HuH-7 (cell line): ENCODE data around the gene FAM240B.

Experiments used
- DNase-seq: peaks from one replicate; pipeline ENCODE4 v3.0.0; 2011; ENCODE audit warnings: low spot score

The FAM240B gene

DNA sequence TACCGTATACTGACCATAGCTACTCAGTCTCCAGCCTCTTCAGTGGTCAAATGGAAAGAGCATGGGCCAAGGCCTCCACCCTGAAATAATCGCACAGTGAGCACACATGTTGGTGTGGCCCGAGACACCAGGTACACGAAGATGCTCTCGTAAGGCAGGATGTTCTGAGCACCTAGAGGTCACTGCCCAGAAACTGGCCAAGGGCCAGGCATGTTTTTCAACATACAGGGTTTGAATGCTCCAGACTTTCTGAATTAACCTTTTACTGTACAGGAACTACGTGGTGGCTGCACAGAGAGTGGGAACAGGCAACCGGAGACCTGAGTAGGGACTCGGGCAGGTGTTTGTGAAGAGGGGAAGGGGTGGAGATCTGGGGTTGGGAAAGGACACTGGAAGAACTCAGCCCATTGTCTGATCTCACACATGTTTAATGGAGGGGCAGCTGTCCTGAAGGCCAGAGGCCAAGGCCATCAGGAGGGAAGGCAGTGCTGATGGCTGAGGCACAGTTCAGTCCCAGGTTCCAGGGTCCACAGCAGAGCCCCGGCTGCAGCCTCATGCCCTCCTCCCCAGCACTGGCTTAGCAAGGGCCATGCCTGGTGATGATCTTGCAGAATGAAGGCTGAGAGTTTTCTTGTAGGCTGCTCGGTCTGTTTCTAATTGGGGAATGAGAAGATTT, 51.0 kb downstream of the FAM240B start:
- DNase-seq: no peak

DNA sequence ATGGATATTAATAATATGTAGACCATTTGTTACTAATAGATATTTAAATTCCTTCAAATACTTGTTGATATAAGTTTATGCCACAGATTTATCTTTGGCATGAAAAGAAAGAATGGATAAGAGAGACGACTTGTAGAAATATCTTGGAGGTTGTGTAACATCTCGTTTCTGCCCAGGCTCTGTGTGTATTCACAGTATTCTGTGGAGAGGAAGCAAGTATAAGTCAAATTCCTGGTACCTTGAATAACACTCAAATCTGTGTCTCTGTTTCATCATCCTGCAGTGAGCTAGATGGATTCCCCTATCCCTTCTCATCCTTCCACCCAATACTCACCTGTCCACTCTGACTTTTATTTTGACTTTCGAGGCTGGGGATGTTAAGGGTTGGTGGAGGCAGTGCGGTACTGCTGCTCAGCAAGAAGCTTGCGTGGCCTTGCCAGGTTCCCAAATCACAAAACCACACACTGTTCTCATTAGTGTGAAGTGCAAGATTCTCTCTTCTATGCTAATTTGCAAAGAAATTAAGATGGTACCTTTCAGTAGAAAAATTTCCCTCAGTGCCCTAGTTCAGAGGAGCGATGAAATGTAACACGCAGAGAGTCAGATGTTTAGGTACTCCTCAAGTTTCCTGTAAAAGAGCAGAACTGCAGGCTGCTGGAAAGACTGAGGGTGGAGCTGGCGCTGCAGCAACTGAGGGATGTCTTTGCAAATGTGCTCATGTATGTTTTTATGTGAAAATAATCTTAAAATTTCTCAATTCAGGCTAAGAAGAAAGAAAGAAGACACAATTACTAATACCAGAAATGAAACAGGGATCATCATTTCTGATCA, 57.0 kb downstream of the FAM240B start:
- DNase-seq: no peak

DNA sequence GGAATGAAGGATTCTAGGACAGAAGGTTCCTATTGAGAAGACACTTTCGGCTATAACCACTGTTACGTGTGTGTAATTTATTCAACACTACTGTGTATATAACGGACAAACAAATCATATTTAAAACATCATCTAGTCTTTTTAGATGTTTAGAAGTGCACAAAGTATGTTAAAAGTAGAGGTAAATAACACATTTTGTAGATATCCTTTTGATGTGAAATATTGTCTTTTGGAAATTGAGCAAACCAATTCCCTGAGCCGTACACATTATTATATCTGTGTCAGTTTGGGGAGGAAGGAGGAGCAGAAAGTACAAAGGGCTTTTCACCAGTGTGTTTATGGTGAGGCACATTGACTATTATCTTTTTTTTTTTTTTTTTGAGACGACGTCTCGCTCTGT, 60.4 kb downstream of the FAM240B start:
- DNase-seq: no peak

DNA sequence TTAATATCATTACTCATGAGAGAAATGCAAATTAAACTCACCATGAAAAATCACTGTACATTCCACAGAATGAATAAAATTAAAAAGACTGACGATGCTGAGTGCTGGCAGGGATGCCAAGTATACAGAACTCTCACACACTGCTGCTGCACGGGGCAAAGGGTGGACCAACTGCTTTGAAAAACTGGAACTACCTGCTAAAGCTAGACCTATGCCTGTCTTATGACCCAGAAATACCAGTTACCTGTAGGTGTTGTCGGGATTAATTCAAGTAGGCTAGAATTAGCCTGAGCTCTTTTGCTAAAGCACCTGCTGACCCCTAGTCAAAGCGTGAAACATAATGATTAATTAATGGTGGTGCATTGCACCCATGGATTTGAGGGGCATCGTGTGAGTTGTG, 63.0 kb downstream of the FAM240B start:
- no peak for DNase-seq

DNA sequence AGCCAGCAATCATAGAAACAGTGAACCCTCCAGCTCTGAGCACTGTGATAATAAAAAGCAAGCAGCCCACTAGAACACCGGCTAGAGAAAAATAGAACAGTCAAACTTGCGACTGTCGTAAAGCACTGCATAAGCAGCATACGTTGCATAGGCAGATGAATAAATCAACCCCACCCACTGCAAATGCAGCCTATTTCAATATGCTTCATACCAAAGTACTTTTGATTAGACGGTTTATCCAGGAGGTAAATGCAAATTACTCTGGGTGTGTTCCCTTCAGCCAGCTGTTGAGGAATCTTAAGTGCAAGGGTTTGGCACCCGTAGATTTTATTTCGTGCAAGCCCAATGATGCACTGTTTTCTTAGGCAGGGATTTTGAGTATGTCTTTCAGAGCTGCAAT, 67.4 kb downstream of the FAM240B start:
- no peak for DNase-seq

DNA sequence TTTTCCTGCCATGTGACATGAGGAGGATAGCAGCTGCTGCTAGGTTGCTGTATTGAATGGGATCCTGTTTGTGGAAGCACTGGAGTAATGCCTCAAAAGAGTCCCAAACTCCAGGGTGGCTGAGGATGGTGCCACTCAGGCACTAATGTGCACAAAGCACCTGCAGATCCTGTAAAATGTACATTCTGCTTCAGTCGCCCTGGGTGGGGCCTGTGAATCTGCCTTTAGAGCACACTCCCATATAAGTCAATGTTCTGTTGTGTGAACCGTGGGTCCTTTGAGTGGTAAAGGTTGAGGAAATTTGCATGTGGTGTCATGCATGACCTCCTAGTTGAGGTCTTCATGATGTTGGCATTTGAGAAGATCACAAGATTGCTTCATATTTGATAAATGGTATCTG, 67.9 kb downstream of the FAM240B start:
- DNase-seq: no peak

DNA sequence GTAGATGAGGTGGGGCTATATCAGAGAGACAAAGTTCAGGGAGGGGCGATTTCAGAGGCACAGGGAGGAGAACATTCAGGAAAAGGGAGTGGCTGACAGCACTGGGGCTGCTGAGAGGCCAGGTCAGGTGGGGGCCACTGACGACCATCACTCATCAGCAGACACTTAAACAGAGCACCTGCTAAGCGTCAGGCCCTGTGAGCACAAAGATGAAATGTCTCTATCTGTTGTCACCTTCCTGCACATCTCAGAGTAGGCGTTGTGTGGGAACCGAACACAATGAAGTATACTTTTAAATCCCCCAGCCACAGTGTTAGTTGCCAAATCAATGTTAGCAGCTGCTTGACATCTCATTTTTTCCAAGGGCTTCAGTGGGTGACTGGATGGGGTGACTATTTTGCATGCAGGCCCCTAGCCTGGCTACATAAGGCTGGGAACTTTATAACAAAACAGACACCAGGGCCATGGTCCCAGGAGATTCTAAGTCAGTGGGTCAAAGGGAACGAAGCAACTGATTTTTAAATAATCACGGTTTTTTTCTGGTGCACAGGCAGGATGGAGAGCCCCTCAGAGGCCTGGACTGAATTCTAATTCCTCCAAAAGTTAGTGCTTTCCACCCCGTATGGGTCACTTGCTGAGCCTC, 68.4 kb downstream of the FAM240B start:
- DNase-seq: no peak

DNA sequence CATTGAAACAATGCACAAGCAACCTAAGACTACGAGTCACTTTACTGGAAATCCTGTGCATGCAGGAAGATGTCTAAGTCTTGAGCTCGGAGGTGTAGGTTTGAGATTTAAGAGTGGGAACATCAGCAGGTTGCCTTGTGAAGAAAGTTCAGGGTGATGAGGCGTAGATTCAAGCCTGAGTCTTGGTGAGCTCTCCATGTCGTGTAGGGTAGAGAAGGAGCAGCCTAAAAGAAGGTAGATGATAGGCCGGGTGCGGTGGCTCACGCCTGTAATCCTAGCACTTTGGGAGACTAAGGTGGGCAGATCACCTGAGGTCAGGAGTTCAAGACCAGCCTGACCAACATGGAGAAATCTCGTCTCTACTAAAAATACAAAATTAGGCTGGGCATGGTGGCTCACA, 69.4 kb downstream of the FAM240B start:
- DNase-seq: no peak

DNA sequence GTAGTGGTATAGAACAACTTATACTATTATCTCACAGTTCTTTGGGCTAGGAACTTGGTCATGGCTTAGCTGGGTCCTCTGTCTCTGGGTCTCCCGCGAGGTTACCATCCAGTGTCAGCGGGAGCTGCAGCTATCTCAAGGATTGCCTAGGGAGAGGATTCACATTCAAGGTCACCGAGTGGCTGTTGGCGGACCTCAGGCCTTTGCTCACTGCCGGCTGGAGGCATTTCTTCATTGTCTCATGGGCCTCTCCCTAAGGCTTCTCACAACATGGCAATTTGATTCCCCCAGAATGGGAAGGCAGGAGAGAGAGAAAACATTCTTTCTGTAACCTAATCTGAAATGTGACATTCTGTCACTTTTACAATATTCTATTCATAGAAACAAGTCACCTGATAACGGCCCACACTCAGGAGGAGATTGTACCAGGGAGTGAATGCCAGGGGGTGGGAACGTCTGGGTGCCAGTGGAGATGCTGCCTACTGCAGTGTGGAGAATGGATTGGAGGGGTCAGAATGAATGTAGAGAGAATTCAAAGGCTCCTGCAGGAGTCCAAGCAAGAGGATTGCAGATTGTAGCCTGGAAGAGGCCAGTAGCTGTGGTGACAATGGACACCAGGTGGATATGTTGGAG, 70.1 kb downstream of the FAM240B start:
- no peak for DNase-seq

DNA sequence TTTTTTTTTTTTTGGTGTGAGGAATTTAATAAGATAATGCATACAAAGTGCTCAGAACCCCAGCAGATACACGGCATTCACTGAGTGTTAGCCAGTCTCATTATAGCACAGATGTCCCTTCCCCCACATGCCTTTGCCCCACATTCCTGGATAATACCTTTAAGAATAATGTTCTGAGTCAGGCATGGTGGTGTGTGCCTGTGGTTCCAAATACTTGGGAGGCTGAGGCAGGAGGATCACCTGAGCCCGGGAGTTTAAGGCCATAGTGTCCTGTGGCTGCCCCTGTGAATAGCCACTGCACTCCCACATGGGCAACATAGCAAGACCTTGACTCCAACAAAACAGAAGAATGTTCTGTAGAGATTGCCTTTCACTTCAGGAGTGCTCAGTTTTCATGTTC, 75.3 kb downstream of the FAM240B start:
- DNase-seq: no peak
